Fibroblast of lung (primary cell): Measurements from ENCODE around the gene ARL2BP.

Experiments
- CTCF ChIP-seq, 2 donors: IDR thresholded peaks in 1 of 2; conservative IDR thresholded peaks in 1 of 2; 1 replicate in 1 of 2; 2 replicates in 1 of 2; pipeline ENCODE4 v1.5.1; 2011 to 2012; ENCODE audit warnings: low read length in 2 of 2, control low read depth in 1 of 2, inconsistent platforms in 1 of 2, low read depth in 1 of 2, mild to moderate bottlenecking in 1 of 2
- EZH2 ChIP-seq: IDR thresholded peaks from 2 replicates; pipeline ENCODE4 v1.5.1; 2012; ENCODE audit warnings: low read length, control low read depth, mild to moderate bottlenecking; ENCODE audit errors: missing control alignments

GRCh38 chr16:57263541-57264351 lies 18.7 kb downstream of the ARL2BP start:
- no peak for TF ChIP-seq CTCF (conservative IDR thresholded peaks at IDR 0.05 in 1 of 2, IDR thresholded peaks at IDR 0.05 in 1 of 2; ENCODE audit: low read depth in 1 of 2, low read length in 2 of 2)
- TF ChIP-seq EZH2: no peak
